Right atrium auricular region (tissue), 2 donors: ENCODE data around the gene KRTAP19-5. TPM values are rescaled to one million over a fixed set of nuclear protein-coding genes. Genes with fewer than 3 reads are reported as not detected.
"Not testable (repeated sequence)": the region's sequence is repeated elsewhere in the genome, so short reads cannot be mapped to it uniquely, and the experiment has no call there.

Experiments
- DNase-seq: peaks from one replicate; pipeline ENCODE4 v3.0.0-alpha.2; 2019; ENCODE audit warnings: low spot score
- H3K27ac ChIP-seq, 2 donors: fragments of 200-600 bp; sonication (generic); 1 replicate in 1 of 2; 2 replicates in 1 of 2; pipeline ENCODE4 v1.5.1; 2016 to 2019
- H3K27me3 ChIP-seq, 2 donors: fragments of 200-600 bp; sonication (generic); one replicate each; pipeline versions ENCODE4 v1.5.1 to v1.6.0; 2017 to 2019
- H3K36me3 ChIP-seq: fragments of 200-600 bp; sonication (generic); one replicate; pipeline ENCODE4 v1.5.1; 2016
- H3K4me1 ChIP-seq, 2 donors: fragments of 200-600 bp; sonication (generic); one replicate each; pipeline versions ENCODE4 v1.5.1 to v1.6.0; 2017 to 2019
- H3K4me3 ChIP-seq, 2 donors: fragments of 200-600 bp; sonication (generic); 1 replicate in 1 of 2; 2 replicates in 1 of 2; pipeline ENCODE4 v1.5.1; 2017 to 2019; ENCODE audit warnings: mild to moderate bottlenecking in 1 of 2, moderate library complexity in 1 of 2
- H3K9me3 ChIP-seq, 2 donors: fragments of 200-600 bp; sonication (generic); one replicate each; pipeline ENCODE4 v1.5.1; 2019
- CTCF ChIP-seq, 2 donors: fragments of 200-600 bp; sonication (generic); IDR thresholded peaks; one replicate each; pipeline ENCODE4 v1.5.1; 2019; ENCODE audit warnings: antibody characterized with exemption in 2 of 2
- total RNA-seq, 2 donors: library from RNA; depleted of rRNA; stranded (reverse); fragments of >200 nt; gene quantifications; one replicate each; pipeline ENCODE4 v1.1.0, GENCODE V29; 2016

Gene KRTAP19-5
- total RNA-seq: not detected

- Histone ChIP-seq H3K36me3 (no peaks in the 10 kb centered on the region), H3K4me3 (no peak within 1 kb of the TSS), H3K9me3 (no peaks in the 10 kb centered on the region), H3K27me3 (no peaks in the 10 kb centered on the region), H3K4me1 (no peaks in the 10 kb centered on the region), H3K27ac (no peak within 1 kb of the TSS)
- DNase-seq: no peak
- TF ChIP-seq CTCF (IDR thresholded peaks at IDR 0.05): no peak
These were observed at the start of gene KRTAP19-5 for GRCh38 chr21:30502041-30502440. TSS of gene KRTAP19-5 (minus strand) at chr21:30502141. CDS start at chr21:30502090, 51 bp downstream.

- DNase-seq: no peak
- TF ChIP-seq CTCF (IDR thresholded peaks at IDR 0.05): no peak
- H3K4me3 ChIP-seq: no peak within 1 kb of the TSS
- no peaks in the 10 kb centered on the region for H3K27me3 ChIP-seq
- no peaks in the 10 kb centered on the region for H3K36me3 ChIP-seq
- H3K4me1 ChIP-seq: no peaks in the 10 kb centered on the region
- no peaks in the 10 kb centered on the region for H3K9me3 ChIP-seq
- no peak within 1 kb of the TSS for H3K27ac ChIP-seq
These were observed 39.8 kb upstream of the KRTAP19-5 start, which contains the start of gene KRTAP19-6 for GRCh38 chr21:30541764-30542163. TSS of gene KRTAP19-6 (minus strand) at chr21:30541864. CDS start at chr21:30541833, 31 bp downstream.

- Histone ChIP-seq H3K4me1 (no peaks in the 10 kb centered on the region), H3K27me3 (no peaks in the 10 kb centered on the region), H3K27ac (no peak overlapping the region), H3K9me3 (no peaks in the 10 kb centered on the region), H3K36me3 (no peaks in the 10 kb centered on the region), H3K4me3 (no peak overlapping the region)
- no peak for TF ChIP-seq CTCF (IDR thresholded peaks at IDR 0.05)
- no peak for DNase-seq
These were observed 16.9 kb upstream of the KRTAP19-5 start for GRCh38 chr21:30518876-30519275.

- TF ChIP-seq CTCF (IDR thresholded peaks at IDR 0.05): no peak
- no peak overlapping the region for H3K27ac ChIP-seq
- H3K9me3 ChIP-seq: no peaks in the 10 kb centered on the region
These were observed 13.7 kb upstream of the KRTAP19-5 start for GRCh38 chr21:30515681-30516080.

GRCh38 chr21:30505621-30506205 is 3.8 kb upstream of the KRTAP19-5 start:
- not testable (repeated sequence) for H3K27me3 ChIP-seq, H3K9me3 ChIP-seq, DNase-seq, H3K27ac ChIP-seq, H3K4me1 ChIP-seq, H3K36me3 ChIP-seq, H3K4me3 ChIP-seq

More at GRCh38 chr21:30515681-30516080, 13.7 kb upstream of the KRTAP19-5 start:
- Histone ChIP-seq H3K4me1 (no peaks in the 10 kb centered on the region), H3K4me3 (no peak overlapping the region), H3K27me3 (no peaks in the 10 kb centered on the region), H3K36me3 (no peaks in the 10 kb centered on the region)
- DNase-seq: no peak

GRCh38 chr21:30497065-30497464 is 4.9 kb downstream of the KRTAP19-5 start, which contains the start of gene KRTAP19-4:
TSS of gene KRTAP19-4 (minus strand) at chr21:30497165. CDS start at chr21:30497110, 55 bp downstream.
- Histone ChIP-seq H3K36me3 (no peaks in the 10 kb centered on the region), H3K4me1 (no peaks in the 10 kb centered on the region), H3K4me3 (no peak within 1 kb of the TSS), H3K9me3 (no peaks in the 10 kb centered on the region), H3K27ac (no peak within 1 kb of the TSS), H3K27me3 (no peaks in the 10 kb centered on the region)
- no peak for TF ChIP-seq CTCF (IDR thresholded peaks at IDR 0.05)
- DNase-seq: no peak
